ENCODE data around the gene EYS.

EYS gene

DNA sequence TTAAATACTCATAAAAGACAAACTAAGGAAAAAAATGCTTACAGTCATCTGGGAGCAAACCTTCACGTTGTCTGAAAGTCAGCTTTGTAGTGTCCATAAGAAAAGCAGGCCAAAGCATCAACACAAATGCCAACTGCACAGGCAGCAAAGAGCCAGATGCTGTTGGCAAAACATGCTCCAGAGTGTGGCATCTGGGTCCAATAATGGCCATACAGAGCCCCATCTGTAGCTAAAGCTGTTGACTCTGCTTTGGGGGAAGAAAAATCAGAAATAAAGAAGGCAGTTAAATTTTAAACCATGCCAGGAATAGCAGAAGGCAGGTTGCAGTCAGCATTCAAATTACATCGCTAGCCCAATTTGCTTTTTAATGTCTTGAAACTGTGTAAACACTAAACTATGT is 776.3 kb downstream of the EYS start:
- no peak for DNase-seq

DNA sequence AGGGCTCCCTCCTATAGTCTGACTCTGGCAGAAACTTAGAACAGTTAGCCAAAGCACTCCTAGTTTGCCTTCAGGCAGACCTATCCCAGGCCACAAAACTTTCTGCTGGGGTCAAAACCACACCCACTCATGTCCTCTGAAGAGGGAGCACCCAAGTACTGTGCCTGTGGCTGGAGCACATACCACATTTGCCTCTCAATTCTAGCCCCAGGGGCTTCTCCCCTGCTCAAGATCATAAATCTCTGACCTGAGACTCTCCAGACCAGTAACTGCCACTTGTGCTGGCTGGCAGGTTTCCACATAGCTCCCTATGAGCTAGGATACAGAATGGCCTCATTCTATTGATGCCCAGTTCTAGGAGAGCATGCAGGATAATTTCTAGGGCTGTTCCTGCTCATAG is 781.0 kb downstream of the EYS start:
- DNase-seq = no peak

DNA sequence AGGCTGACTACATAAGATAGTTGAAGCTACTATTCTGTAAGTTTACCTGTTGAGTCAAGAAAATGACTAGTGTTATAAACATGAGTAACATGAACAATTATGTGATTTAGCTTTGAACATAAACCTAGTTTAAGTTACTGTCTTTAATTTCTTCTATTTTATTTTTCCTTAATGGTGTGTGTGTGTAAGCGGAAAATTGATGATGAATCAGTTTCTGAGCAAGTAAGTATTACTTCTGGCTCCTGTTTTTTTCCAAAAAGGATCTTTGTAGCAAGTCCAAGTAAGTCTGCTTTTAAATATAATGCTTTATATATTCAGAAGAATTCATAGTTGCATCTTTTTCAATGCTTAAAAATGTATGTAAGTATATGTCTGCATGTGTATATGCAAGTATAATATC is 786.8 kb downstream of the EYS start:
- DNase-seq = no peak

DNA sequence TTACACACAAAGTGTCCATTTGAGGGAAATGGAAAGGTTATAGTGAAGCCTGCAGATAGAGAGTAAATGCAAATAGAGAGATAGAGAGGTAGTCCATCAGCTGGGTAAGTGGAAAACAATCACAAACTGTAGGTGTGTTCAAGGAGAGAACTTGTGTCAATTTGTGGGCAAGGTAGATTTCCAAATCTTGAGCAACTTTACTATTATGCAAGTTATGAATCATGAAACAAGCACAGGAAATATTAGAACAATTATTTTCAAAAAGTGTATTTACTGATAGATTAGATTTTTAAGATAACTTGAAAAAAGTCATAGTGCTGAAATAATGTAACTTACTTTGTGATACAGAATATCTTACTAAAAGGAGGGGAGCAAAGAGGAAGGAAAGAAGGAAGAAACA is 792.9 kb downstream of the EYS start:
- no peak for DNase-seq

DNA sequence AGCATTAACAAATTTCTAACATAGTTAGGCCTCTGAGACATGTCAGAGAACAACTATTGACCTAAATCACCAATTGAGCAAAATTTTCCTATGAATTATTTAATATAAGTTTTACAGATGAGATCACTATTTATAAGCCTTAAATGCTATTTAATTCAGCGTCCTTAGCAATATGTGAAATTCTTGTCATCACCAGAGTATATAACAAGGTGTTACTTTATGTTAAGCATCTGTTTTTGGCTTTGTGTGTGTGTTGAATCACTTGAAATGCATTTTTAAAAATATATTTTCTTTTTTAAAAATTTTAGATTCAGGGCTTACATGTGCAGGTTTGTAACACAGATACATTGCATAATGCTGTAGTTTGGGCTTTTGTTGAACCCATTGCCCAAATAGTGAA is 794.1 kb downstream of the EYS start:
- no peak for DNase-seq

DNA sequence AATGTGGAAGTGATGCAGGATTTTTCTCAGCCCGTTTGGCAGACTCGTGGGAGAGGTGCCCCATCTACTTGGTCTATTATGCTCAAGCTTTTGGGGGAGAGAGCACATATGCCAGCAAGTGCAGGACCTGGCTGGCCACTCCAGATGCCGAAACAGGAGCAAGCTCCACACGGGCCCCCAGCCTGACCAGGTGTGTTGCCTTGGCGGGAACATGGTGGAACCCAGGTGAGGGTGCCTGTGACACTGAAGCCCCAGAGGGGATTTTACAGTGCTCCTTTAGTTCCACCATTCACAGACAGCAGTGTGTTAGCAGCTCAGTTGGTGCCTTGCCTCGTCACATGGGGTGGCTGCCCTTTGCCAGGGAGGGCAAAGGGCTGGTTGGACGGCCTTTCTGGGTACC is 798.9 kb downstream of the EYS start:
- no peak for DNase-seq

DNA sequence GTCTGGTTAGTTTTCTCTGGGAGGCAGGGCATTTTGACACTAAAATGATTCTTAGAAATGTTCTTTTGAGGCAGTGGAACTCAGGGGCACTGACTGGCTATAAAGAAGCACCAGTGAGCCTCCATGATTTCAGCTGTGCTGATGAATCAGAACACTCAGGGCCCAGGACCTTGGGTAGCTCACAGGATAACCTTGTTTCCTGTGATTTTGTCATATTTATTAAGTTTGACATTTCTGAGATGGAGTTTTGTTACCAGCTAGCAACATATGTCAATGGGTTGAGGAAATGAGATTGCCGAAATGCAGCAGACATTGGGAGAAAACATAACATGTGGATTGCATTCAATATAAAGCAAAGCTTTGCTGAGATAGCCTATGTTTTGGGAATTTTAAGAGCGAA is 802.4 kb downstream of the EYS start:
- no peak for DNase-seq

DNA sequence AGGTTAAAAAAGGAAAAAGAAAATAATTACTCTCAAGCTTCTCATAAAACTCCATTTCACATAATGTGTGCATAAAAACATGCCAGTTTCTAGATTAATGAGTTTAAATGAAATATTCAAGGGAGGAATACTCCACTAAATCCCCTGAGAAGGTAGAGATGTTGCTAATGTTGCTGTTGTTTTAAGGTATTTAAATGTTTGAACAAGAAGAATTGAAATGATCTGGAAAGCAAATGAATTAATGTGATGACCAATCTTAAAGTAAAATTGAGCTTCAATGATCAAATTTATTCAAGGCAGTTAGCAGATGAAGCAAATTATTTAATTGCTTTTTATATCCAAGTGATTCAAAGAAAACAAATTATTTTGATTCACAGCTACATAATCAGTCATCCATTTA is 804.4 kb downstream of the EYS start:
- DNase-seq = no peak

DNA sequence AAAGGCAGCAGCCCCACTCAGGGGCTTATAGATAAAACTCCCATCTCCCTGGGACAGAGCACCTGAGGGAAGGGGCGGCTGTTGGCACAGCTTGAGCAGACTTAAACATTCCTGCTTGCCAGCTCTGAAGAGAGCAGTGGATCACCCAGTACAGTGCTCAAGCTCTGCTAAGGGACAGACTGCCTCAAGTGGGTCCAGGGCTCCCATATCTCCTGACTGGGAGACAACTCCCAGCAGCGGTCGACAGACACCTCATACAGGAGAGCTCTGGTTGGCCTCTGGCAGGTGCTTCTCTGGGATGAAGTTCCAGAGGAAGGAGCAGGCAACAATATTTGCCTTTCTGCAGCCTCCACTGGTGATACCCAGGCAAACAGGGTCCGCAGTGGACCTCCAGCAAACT is 810.1 kb downstream of the EYS start:
- no peak for DNase-seq

DNA sequence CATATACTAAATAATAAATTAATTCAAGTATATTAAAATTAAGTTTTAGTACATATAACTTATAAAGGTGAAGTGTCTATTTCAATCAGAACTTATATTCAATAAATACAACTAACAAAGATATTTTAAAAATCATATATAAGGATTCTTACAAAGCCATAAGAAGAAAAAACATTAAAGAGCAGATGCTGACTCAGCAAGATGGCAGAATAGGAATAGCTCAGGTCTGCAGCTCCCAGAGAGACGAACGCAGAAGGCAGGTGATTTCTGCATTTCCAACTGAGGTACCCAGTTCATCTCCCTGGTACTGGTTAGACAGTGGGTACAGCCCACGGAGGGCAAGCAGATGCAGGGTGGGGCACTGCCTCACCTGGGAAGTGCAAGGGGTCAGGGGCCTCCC is 811.1 kb downstream of the EYS start:
- DNase-seq = no peak

DNA sequence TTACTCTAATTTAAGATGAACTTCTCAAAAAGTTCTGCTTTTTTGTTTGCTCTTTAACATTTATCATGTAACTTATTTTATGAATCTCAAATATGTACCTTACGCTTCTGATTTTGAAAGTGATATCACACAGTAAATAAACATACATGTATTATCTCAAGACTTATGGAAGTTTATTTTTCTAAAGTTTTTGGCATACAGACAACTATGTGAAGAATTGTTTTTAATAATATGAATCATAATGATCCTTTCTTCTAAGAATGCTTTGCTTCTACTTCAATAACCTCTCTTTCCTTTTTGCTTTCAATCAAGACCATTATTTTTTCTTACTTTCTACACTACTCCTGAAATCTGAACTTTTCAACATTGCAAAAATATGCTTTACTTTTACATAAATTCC is 816.4 kb downstream of the EYS start:
- DNase-seq = no peak

DNA sequence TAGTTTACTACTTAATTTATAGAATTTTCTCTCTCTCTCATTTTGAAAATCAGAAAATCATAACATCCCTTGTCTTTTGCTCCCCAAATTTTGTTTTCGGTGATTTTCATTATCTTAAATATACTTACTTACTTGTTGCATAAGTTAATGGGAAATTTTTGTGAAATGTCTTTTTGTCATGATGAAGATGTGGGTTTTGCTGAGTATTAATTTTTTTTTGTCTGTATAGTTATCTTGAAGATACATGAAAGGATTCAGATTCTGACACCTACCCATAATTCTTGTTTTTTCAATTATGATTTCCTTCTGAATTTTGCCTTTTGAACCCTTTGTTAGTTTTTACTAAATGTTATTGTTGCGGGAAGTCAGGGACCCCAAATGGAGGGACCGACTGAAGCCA is 817.9 kb downstream of the EYS start:
- no peak for DNase-seq

DNA sequence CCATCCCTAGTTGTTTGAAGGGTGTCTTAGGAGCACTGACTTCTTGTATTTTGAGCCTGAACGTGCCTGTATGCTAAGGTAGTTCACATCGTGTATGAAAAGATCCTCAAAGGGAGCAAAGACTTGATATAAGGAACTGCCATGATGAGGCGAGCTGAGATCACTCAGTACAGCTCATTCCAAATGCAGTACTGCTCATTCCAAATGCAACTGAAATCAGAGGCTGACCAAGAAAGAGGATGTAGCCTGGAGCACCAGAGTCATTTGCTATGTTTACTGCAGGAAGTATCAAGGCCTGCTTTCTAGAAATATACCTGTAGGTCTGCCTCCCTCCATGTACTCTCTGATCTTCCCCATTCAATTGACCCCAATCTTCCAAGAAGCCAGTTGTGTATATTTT is 832.2 kb downstream of the EYS start:
- DNase-seq = no peak

DNA sequence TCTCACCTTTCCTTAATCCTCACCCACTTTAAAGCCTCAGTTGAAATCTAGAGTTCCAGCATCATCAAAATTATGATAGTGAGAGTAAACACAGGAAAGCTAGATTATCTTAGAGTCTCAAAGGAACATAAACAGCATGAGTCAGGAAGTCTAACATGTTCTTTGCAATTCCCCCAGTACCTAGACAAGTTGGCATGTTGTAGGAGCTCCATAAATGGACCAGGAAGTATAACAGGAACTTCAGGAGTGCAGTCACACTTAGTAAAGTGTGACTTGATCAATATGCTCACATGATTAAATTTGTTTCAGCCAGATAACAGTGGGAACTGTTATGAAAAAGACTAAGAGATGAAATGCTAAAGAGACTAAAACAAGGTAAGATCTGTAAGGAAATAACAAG is 834.4 kb downstream of the EYS start:
- no peak for DNase-seq

DNA sequence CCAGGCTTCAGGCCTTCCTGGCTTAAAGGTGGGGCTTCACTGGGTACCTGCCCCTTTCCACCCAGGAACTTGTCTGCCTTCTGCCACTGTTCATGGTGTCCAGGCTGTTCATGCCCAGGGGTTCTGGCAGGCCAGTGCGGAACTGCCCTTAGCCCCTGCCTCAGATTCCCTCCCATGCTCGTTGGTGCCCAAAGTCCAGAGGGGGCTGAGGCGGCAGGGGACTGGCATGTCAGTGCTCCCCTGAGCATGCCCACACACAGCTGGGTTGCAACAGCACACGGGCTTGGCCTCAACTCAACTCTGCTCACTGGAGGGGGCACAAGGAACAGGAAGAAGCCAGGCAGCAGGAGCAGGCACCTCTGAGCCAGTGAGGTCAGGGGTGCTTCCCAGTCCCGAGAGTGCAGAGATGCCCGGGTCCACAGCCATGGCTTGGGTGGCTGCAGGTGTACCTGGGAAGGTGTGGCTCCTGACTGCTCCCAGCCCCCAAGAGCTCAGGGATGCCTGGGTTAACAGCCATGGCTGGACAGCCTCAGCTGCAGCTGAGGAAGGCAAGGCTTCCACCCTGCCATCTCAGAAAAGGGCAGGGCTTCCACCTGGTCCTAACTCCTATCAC is 845.9 kb downstream of the EYS start:
- no peak for DNase-seq

DNA sequence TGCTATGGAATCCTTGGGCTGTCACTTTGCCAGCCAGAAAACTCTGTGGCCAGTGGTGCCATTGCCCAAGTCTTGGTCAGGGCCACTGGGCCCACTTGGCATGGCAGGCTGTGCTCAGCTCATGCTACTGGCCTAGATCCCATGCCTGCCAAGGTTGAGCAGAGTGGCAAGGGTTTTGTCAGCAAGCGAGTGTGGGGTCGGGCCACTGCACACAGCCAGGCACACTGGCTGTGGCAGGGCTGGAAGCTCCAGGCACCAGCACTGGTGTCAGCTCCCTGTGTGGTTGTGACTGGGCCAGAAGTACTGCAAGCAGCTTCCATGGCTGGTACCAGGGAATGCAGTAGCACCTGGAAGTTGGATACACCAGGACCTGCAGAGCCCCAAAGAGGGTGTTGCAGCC is 846.8 kb downstream of the EYS start:
- DNase-seq = no peak

DNA sequence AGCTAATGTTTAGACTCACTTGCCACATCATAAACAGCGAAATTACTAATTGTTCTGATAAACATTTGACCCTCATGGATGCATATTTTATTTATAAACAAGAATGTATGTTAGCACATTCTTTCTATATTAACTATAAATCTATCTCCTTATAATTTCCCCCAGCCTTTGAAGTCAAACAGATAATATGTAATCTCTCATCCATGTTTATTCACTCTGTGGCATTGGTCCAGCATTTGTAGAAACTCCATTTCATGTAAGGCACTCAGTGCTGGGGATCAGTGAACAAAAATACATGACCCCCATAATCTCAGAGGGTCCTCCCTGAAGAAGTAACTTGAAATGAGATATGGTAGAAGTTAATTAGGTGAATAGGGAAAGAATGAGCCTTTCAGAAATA is 856.9 kb downstream of the EYS start:
- DNase-seq = no peak

DNA sequence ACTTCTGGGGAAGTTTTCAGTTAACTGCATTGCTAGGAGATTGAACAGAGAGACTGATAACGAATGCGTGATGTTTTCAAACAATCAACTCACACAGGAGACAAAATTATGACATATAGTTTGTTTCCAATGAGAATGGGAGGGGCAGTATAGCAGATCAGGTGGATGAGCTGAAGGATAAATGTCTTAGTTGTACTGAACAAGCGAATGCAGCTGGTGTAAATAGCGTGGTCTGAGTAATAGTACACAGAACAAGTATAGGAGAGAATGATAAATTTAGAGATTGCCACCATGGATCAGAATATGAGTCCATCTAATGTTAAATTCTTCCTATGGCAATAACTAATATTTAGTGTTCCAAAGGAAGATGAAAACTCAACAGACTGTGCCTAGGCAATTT is 858.6 kb downstream of the EYS start:
- no peak for DNase-seq

DNA sequence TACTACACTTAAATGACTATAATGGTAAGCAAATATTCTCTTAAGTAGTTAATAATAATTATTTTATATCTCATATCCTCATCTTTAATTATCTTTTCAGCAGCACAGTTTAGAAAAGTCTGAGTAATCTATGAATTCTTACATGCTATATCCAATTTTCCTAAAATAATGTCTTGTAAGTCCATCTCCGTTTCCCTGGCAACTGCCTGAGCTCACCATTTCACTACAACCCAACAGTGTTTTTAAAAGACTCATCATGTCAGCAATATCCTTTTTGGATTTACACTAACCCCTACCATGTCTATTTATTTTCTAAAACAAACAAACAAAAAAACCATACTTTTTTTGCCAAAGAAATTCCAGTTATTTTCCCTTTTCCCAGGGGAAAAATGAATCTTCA is 859.6 kb downstream of the EYS start:
- no peak for DNase-seq

DNA sequence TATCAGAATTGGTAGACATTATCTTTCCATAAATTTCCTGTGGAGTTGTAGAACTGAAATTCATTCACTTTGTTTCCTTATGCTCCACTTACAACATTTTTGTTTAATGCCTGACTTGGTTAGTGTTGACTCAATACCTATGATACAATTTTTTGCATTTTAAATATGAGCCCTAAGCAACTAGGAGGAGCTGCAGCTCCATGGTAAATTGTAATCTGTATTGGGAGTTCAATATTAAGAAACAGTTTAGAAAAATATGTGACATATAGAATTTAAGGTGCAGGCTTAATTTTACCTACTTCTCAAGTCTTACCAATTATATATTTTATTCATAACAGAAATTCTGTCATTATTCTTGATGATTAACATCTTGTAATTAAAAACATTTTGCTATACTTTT is 868.3 kb downstream of the EYS start:
- DNase-seq = peak; percentile 31

DNA sequence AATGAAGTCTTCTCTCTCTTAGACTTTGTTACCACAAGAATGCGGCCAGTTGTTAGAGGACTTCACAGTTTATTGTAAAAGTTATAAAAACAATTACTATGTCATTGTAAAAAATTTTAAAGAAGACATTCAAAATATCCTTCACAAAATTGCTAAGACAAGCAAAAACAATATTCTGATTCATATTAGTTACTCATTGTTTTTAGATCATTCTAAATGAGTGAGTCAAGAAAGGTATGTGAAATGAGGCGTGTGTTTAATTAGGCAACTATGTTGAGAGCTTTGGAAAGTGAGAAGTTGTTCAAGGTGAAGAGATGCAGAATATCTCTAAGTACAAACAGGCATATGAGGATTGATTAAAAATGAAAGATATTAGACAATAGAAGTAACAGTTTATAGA is 875.3 kb downstream of the EYS start:
- DNase-seq = no peak

DNA sequence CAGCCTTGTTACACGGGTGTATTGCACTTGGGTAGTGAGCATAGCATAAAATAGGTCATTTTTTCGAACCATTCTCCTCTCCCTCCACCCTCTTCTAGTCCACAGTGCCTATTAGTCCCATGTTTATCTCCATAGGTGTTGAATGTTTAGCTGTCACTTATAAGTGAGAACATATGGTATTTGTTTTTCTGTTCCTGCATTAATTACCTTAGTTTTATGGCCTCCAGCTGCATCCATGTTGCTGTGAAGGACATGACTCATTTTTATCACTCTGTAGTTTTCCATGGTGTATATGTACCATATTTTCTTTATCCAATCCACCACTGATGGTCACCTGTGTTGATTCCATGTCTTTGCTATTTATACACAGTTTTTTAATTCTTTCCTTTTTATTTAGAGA is 889.5 kb downstream of the EYS start:
- DNase-seq = no peak

DNA sequence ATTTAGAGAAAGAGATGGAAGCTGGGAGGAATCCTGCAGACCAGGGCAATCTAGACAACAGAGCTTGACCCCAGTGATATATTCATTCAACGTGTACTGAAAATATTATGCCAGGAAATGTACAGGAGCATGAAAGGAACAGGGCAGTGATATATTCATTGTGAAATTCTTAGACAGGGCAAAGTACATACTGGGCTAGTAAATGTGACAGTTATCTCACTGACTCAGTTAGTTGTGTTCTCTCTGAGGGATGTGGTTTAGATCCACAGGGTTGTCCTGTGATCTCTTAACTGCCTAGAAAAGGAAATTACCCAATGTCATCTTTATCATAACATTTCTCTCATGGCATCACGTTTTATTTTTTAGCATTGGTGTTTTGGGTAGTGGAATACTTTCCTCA is 891.3 kb downstream of the EYS start:
- DNase-seq = no peak

DNA sequence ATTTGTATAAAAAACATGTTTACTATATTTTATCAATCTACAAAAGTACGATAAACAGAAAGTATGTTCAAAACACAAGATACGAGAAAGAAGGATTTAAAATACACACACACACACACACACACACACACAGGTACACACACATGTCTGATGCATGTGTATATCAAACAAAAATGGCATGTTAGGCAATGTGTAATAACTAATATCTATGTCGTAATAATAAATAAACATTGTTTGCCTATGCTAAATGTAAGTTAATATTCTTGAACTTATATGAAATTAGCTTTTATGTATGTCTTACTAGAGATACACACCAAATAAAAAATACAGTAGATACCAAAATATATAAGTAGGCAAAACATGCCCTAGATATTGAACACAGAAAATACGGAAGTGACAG is 894.9 kb downstream of the EYS start:
- DNase-seq = no peak

DNA sequence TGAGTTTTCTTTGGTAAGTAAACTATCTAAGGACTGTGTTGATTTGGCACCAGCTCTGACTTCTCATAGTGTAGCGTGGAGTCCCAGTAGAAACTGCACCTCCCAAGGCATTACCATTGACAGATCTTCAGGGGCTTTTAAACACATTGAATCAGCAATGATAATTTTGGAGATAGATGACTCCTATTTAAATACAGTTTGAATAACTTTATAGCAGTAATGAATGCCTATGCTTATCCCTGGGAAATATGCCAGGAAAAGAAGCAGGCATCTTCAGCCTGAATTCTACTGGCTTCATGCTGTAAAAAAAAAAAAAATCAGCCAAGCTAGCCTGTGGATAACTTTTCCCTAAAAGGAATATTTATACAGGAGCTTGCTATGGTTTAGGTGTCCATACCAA is 895.9 kb downstream of the EYS start:
- DNase-seq = no peak

DNA sequence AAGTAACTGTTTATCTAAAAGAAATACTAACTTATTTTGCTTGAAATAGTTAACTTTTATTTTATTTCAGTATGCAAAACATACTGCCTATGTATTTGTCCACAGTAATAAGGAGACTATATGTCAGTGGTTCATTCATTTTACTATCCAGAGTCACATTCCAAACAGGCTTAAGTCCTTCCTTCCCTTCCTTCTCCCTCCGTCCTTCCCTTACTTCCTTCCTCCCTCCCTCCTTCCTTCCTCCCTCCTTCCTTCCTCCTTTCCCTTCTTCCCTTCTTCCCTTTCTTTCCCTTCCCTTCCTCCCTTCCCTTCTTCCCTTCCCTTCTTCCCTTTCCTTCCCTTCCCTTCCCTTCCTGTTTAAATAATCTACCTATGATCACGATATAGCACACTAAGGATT is 899.2 kb downstream of the EYS start:
- no peak for DNase-seq

Measured in eye (tissue), 1 donor.